A549 (cell line): ENCODE measurements around the gene PNRC2. TPM values are rescaled to one million over a fixed set of nuclear protein-coding genes. Genes with fewer than 3 reads are reported as not detected.

ENCODE experiments used
- ATAC-seq, 2 experiments: fragments of 200-7000 bp in 1 of 2; fragments of >200 bp in 1 of 2; cut with Nextera tagmentation in 1 of 2; cut with Tn5 transposase in 1 of 2; 3 replicates each; pipeline versions ENCODE4 v1.8.0 to v1.9.1; 2018 to 2020; ENCODE audit warnings: mild to moderate bottlenecking in 1 of 2, moderate library complexity in 1 of 2
- CTCF ChIA-PET: fragments of 300-600 bp; sonication (Branson Sonifier 250); formaldehyde crosslinking; extraction: SDS; loops from one replicate; lab custom pipeline; 2021; ENCODE audit warnings: antibody characterized with exemption, inconsistent platforms; lab: Yijun Ruan, JAX
- POLR2A ChIA-PET: fragments of 350-600 bp; formaldehyde crosslinking; extraction: SDS; loops from one replicate; lab custom pipeline; 2021; ENCODE audit warnings: antibody characterized with exemption, inconsistent platforms; lab: Yijun Ruan, JAX
- DNase-seq, 2 experiments: peaks; one replicate each; pipeline versions ENCODE4 v3.0.0 to v3.0.0-alpha.2; 2011 to 2016; ENCODE audit warnings: low read depth in 1 of 2, low spot score in 1 of 2
- FAIRE-seq: peaks from 2 replicates; lab custom pipeline; 2011; peaks lifted over from hg19 to GRCh38; lab: Jason Lieb, UNC
- H3K27ac ChIP-seq, 2 experiments: fragments of >200 bp; sonication (Bioruptor Twin); formaldehyde crosslinking; 3 replicates each; pipeline ENCODE4 v1.5.1; 2016 to 2017
- H3K4me1 ChIP-seq: fragments of >200 bp; sonication (Bioruptor Twin); formaldehyde crosslinking; 3 replicates; pipeline ENCODE4 v1.6.1; 2016
- H3K4me2 ChIP-seq: fragments of >200 bp; sonication (Bioruptor Twin); formaldehyde crosslinking; 3 replicates; pipeline ENCODE4 v1.6.1; 2016
- H3K4me3 ChIP-seq: fragments of >200 bp; sonication (Bioruptor Twin); formaldehyde crosslinking; 3 replicates; pipeline ENCODE4 v1.5.1; 2016
- H3K9me3 ChIP-seq: fragments of >200 bp; sonication (Bioruptor Twin); formaldehyde crosslinking; 3 replicates; pipeline ENCODE4 v1.6.1; 2016
- CBX8 ChIP-seq: fragments of 200-600 bp; sonication (generic); IDR thresholded peaks from 2 replicates; pipeline ENCODE4 v1.6.1; 2016
- CEBPB ChIP-seq, 2 experiments: fragments of >200 bp in 1 of 2; sonication (Bioruptor Twin) in 1 of 2; formaldehyde crosslinking in 1 of 2; IDR thresholded peaks; 2 replicates each; pipeline ENCODE4 v1.6.1; 2012 to 2016
- CHD2 ChIP-seq: fragments of 150-350 bp; IDR thresholded peaks from 2 replicates; pipeline ENCODE4 v1.6.1; 2014; ENCODE audit warnings: low read length; ENCODE audit not compliant: partially characterized antibody
- FOXS1 ChIP-seq: fragments of 250-450 bp; sonication (Bioruptor Pico); IDR thresholded peaks from 2 replicates; pipeline ENCODE4 v1.5.0; 2020; ENCODE audit warnings: mild to moderate bottlenecking, moderate library complexity
- HOXB13 ChIP-seq: fragments of 250-450 bp; sonication (Bioruptor Pico); IDR thresholded peaks from 2 replicates; pipeline ENCODE4 v1.5.0; 2020; ENCODE audit warnings: low read depth, mild to moderate bottlenecking, moderate library complexity
- HOXB5 ChIP-seq: fragments of 250-450 bp; sonication (Bioruptor Pico); IDR thresholded peaks from 2 replicates; pipeline ENCODE4 v1.5.0; 2020; ENCODE audit warnings: mild to moderate bottlenecking, moderate library complexity
- JUN ChIP-seq, 2 experiments: fragments of >200 bp; sonication (Bioruptor Twin); formaldehyde crosslinking; IDR thresholded peaks; 2 replicates in 1 of 2; 3 replicates in 1 of 2; pipeline ENCODE4 v1.6.1; 2016 to 2017
- JUNB ChIP-seq: fragments of >200 bp; sonication (Bioruptor Twin); formaldehyde crosslinking; IDR thresholded peaks from 2 replicates; pipeline ENCODE4 v1.6.1; 2016
- KDM1A ChIP-seq: fragments of 200-600 bp; sonication (generic); IDR thresholded peaks from 2 replicates; pipeline ENCODE4 v1.6.1; 2016; ENCODE audit warnings: low read depth, mild to moderate bottlenecking
- MYC ChIP-seq: IDR thresholded peaks from 2 replicates; pipeline ENCODE4 v1.6.1; 2012; ENCODE audit warnings: mild to moderate bottlenecking, inconsistent platforms, low read length, improper control_type of control experiment, borderline replicate concordance
- NR3C1 ChIP-seq: fragments of >200 bp; sonication (Bioruptor Twin); formaldehyde crosslinking; IDR thresholded peaks from 3 replicates; pipeline ENCODE4 v1.6.1; 2017
- POLR2A ChIP-seq: IDR thresholded peaks from 2 replicates; pipeline ENCODE4 v1.6.1; 2012; ENCODE audit warnings: mild to moderate bottlenecking, low read length
- RAD21 ChIP-seq, 2 experiments: fragments of >200 bp in 1 of 2; sonication (Bioruptor Twin) in 1 of 2; formaldehyde crosslinking in 1 of 2; IDR thresholded peaks in 1 of 2; conservative IDR thresholded peaks in 1 of 2; 2 replicates in 1 of 2; 3 replicates in 1 of 2; pipeline ENCODE4 v1.6.1; 2012 to 2018; ENCODE audit warnings: inconsistent platforms in 1 of 2
- RCOR1 ChIP-seq: fragments of 150-350 bp; IDR thresholded peaks from 2 replicates; pipeline ENCODE4 v1.6.1; 2014; ENCODE audit warnings: antibody characterized with exemption, low read length, low read depth
- SMC3 ChIP-seq: fragments of >200 bp; sonication (Bioruptor Twin); formaldehyde crosslinking; IDR thresholded peaks from 3 replicates; pipeline ENCODE4 v1.6.1; 2018; ENCODE audit warnings: inconsistent platforms
- ZSCAN20 ChIP-seq: fragments of 250-450 bp; sonication (Bioruptor Pico); IDR thresholded peaks from 2 replicates; pipeline ENCODE4 v1.8.0; 2022; ENCODE audit warnings: mild to moderate bottlenecking, moderate library complexity
- WGBS: methylation state at CpG from one replicate; pipeline ENCODE4 v1.1.6; 2017; ENCODE audit errors: missing lambda C conversion rate; 5-methylcytosine and 5-hydroxymethylcytosine counted together
- polyA plus RNA-seq, 4 experiments: library from polyadenylated mRNA; depleted of rRNA in 3 of 4; stranded (reverse); fragments of >200 nt; fragmentation: RNase III in 1 of 4; extraction: RNeasy Plus Mini Kit Qiagen cat#74134 plus additional on column Dnase treatment in 1 of 4; gene quantifications; 2 replicates in 3 of 4; 3 replicates in 1 of 4; pipeline ENCODE4 v1.2.3, GENCODE V29; 2011 to 2017
- TF ChIP-seq, protein P1 (sequence below): fragments of 250-450 bp; sonication (Bioruptor Pico); IDR thresholded peaks from 2 replicates; pipeline ENCODE4 v1.5.0; 2020; ENCODE audit warnings: low read depth, mild to moderate bottlenecking, moderate library complexity
- TF ChIP-seq, protein P2 (sequence below): IDR thresholded peaks from 2 replicates; pipeline ENCODE4 v1.6.1; 2012
- TF ChIP-seq, protein P3 (sequence below): IDR thresholded peaks from 2 replicates; pipeline ENCODE4 v1.6.1; 2012
- TF ChIP-seq, protein P4 (sequence below): IDR thresholded peaks from 2 replicates; pipeline ENCODE4 v1.6.1; 2012; ENCODE audit warnings: low read depth, borderline replicate concordance
- TF ChIP-seq, protein P5 (sequence below): fragments of >200 bp; sonication (Bioruptor Twin); formaldehyde crosslinking; IDR thresholded peaks from 3 replicates; pipeline ENCODE4 v1.6.1; 2016
- TF ChIP-seq, protein P6 (sequence below): fragments of 200-600 bp; sonication (generic); IDR thresholded peaks from 2 replicates; pipeline ENCODE4 v1.6.1; 2016; ENCODE audit warnings: antibody characterized with exemption, mild to moderate bottlenecking, moderate library complexity

PNRC2 gene
- polyA plus RNA-seq, 2 of the 4 experiments (the other 2 are of a cell fraction), result 36.1 to 106 TPM

DNA sequence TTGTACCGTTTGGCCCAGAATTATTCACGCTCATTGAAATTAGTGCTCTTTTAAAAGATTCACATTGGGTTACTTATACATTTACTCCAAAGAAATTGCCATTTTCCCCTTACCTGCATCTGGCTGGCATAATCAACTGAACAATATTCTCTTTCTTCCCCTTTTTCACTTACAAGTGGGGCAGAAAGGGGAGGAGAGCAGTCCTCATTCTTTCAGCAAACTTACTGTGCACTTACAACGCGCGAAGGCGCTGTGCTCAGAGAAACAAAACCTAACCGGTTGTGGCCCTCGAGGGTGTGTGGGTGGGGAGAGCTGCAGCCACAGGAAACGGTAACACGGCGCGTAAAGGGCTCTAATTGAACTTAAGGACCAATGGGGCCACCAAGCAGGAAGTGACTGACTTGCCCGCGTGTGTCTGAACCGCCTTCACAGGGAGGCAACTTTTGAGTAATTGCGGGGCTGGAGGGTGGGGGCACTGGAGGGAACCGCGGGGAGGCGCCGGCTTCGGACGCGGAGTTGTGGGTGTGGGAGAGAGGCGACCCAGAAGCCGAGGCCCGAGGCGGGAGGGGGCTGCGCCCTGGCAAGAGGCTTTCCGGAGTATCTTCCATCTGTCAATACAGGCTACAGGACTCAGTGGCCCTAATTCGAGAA, 693 bp upstream of the PNRC2 start:
- Histone ChIP-seq H3K9me3 (no peaks in the 10 kb centered on the region), H3K4me1 (peaks cover 39% of the 10 kb centered on the region), H3K27ac (peak overlapping the region; percentile 97 to 100), H3K4me3 (peak overlapping the region; percentile 92), H3K4me2 (peak overlapping the region; percentile 91)
- ChIA-PET CTCF (interaction anchor here (2.1 kb wide), 1 partner anchor 10 kb away, joined by 8 read pairs; no protein-coding TSS in a partner anchor), POLR2A (interaction anchor here (1.3 to 1.9 kb wide), 3 partner anchors 7 to 87 kb away, joined by 4 to 6 read pairs (median 4); no protein-coding TSS in a partner anchor)
- ATAC-seq (peak; percentile 76 to 77), DNase-seq (peak; percentile 53 to 86), FAIRE-seq (no peak)
- WGBS, result 11% methylated on average over 14 of the region's 30 CpGs
- TF ChIP-seq, protein P1, sequence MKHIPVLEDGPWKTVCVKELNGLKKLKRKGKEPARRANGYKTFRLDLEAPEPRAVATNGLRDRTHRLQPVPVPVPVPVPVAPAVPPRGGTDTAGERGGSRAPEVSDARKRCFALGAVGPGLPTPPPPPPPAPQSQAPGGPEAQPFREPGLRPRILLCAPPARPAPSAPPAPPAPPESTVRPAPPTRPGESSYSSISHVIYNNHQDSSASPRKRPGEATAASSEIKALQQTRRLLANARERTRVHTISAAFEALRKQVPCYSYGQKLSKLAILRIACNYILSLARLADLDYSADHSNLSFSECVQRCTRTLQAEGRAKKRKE, result no peak
- TF ChIP-seq, protein P2, sequence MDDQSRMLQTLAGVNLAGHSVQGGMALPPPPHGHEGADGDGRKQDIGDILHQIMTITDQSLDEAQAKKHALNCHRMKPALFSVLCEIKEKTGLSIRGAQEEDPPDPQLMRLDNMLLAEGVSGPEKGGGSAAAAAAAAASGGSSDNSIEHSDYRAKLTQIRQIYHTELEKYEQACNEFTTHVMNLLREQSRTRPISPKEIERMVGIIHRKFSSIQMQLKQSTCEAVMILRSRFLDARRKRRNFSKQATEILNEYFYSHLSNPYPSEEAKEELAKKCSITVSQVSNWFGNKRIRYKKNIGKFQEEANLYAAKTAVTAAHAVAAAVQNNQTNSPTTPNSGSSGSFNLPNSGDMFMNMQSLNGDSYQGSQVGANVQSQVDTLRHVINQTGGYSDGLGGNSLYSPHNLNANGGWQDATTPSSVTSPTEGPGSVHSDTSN, result 0 out of 2 replicates have a peak, but pooled peaks have one; percentile 7
- TF ChIP-seq RAD21 (conservative IDR thresholded peaks at IDR 0.05 in 1 of 2, IDR thresholded peaks at IDR 0.05 in 1 of 2) (0 out of 5 replicates have a peak, but pooled peaks of 1 of the 2 experiments have one; percentile 8), HOXB5 (no peak), CHD2 (no peak), KDM1A (no peak), MYC (no peak), JUN (IDR thresholded peaks at IDR 0.05) (no peak), POLR2A (peak; percentile 20; the same call in 1 of the 2 replicates)
- TF ChIP-seq, protein P3, sequence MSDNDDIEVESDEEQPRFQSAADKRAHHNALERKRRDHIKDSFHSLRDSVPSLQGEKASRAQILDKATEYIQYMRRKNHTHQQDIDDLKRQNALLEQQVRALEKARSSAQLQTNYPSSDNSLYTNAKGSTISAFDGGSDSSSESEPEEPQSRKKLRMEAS, result peak; percentile 73
- TF ChIP-seq, protein P4, sequence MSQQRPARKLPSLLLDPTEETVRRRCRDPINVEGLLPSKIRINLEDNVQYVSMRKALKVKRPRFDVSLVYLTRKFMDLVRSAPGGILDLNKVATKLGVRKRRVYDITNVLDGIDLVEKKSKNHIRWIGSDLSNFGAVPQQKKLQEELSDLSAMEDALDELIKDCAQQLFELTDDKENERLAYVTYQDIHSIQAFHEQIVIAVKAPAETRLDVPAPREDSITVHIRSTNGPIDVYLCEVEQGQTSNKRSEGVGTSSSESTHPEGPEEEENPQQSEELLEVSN, result peak; percentile 60; the same call in 1 of the 2 replicates

DNA sequence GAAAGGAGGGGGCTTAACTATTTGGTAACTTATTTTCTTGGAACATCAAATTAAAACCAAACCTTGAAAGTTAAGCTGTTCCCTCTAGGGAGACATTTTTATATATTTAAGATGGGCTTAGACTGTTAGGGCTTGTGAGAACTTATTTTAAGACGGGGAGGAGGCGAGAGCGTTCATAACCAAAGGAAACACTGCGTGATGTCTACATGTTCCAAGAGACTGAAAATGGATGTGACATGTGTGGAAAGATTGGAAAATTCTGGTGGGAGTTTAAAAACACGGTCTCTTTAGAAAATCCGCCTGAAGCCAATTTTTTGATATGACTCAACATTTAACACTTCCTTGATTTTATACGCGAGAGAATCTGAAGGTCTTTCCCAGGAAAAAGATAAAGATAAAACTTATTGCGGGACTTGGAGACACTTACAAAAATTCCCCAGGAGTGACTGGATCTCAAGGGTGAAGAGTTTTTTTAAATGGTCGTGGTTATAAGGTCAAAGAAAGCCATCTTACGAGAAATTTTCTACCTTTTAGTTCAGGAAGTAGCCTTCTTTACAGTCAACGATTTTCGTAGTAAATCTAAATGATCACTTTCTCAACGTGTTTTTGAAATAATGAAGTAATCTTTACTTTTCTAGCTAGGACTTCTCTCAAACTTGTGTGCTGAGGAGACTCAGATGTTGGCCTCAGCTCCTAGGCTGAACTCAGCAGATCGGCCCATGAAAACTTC, 828 bp downstream of the PNRC2 start:
- DNase-seq, result no peak
- ChIA-PET POLR2A (interaction anchor here (1.3 to 1.9 kb wide), 5 partner anchors 9 to 160 kb away, joined by 3 to 7 read pairs (median 4); partner anchors contain the start of genes GALE and SRSF10), CTCF (interaction anchor here (0.5 to 2.1 kb wide), 4 partner anchors 11 to 84 kb away, joined by 3 to 8 read pairs (median 4); no protein-coding TSS in a partner anchor)
- Histone ChIP-seq H3K4me2 (peak overlapping the region; percentile 88), H3K4me1 (peaks cover 41% of the 10 kb centered on the region), H3K9me3 (no peaks in the 10 kb centered on the region)
- 2% methylated on average over 15 of the region's 15 CpGs for WGBS
- ATAC-seq, result no peak
- TF ChIP-seq CEBPB (IDR thresholded peaks at IDR 0.05) (no peak), SMC3 (no peak), ZSCAN20 (CRISPR knock-in tag) (no peak), RCOR1 (no peak), CBX8 (no peak), NR3C1 (no peak), RAD21 (conservative IDR thresholded peaks at IDR 0.05 in 1 of 2, IDR thresholded peaks at IDR 0.05 in 1 of 2) (no peak), FOXS1 (CRISPR knock-in tag) (no peak), JUNB (no peak), HOXB13 (no peak)
- TF ChIP-seq, protein P5, sequence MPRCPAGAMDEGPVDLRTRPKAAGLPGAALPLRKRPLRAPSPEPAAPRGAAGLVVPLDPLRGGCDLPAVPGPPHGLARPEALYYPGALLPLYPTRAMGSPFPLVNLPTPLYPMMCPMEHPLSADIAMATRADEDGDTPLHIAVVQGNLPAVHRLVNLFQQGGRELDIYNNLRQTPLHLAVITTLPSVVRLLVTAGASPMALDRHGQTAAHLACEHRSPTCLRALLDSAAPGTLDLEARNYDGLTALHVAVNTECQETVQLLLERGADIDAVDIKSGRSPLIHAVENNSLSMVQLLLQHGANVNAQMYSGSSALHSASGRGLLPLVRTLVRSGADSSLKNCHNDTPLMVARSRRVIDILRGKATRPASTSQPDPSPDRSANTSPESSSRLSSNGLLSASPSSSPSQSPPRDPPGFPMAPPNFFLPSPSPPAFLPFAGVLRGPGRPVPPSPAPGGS, result no peak
- TF ChIP-seq, protein P6, sequence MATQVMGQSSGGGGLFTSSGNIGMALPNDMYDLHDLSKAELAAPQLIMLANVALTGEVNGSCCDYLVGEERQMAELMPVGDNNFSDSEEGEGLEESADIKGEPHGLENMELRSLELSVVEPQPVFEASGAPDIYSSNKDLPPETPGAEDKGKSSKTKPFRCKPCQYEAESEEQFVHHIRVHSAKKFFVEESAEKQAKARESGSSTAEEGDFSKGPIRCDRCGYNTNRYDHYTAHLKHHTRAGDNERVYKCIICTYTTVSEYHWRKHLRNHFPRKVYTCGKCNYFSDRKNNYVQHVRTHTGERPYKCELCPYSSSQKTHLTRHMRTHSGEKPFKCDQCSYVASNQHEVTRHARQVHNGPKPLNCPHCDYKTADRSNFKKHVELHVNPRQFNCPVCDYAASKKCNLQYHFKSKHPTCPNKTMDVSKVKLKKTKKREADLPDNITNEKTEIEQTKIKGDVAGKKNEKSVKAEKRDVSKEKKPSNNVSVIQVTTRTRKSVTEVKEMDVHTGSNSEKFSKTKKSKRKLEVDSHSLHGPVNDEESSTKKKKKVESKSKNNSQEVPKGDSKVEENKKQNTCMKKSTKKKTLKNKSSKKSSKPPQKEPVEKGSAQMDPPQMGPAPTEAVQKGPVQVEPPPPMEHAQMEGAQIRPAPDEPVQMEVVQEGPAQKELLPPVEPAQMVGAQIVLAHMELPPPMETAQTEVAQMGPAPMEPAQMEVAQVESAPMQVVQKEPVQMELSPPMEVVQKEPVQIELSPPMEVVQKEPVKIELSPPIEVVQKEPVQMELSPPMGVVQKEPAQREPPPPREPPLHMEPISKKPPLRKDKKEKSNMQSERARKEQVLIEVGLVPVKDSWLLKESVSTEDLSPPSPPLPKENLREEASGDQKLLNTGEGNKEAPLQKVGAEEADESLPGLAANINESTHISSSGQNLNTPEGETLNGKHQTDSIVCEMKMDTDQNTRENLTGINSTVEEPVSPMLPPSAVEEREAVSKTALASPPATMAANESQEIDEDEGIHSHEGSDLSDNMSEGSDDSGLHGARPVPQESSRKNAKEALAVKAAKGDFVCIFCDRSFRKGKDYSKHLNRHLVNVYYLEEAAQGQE, result no peak
- TF ChIP-seq, protein P1, result no peak
- TF ChIP-seq, all 56 proteins: peak for 0
- FAIRE-seq, result no peak
- Histone ChIP-seq H3K27ac (peak overlapping the region; percentile 97 to 100), H3K4me3 (peak overlapping the region; percentile 92)
